ENCODE measurements around the gene TNP2.

TNP2 gene

GRCh38 chr16:11276143-11276895, 7.2 kb upstream of the TNP2 start, which contains the start of gene PRM2:
Gene PRM2, minus strand, starts transcription at chr16:11276480. Its CDS starts 110 bp downstream, at chr16:11276370.
- Histone ChIP-seq H3K27ac (no peak within 1 kb of the TSS), H3K4me3 (ENCODE audit: low read depth, low read length) (no peak within 1 kb of the TSS), H3K36me3 (replicated peaks) (no peaks in the 10 kb centered on the region), H3K27me3 (replicated peaks) (no peaks in the 10 kb centered on the region)
- no peak for DNase-seq
- in situ Hi-C loops (cut with HindIII; ENCODE audit: low pct_ligation_motif_present, low sequenced_read_pairs): no loop called here
- TF ChIP-seq CTCF (IDR thresholded peaks at IDR 0.05; ENCODE audit: low read depth, low read length, missing control alignments): no peak

- in situ Hi-C loops (cut with HindIII; ENCODE audit: low pct_ligation_motif_present, low sequenced_read_pairs): no loop called here
- DNase-seq: no peak
- Histone ChIP-seq H3K36me3 (replicated peaks) (no peaks in the 10 kb centered on the region), H3K27ac (no peak overlapping the region), H3K4me3 (ENCODE audit: low read depth, low read length) (no peak overlapping the region), H3K27me3 (replicated peaks) (no peaks in the 10 kb centered on the region)
- no peak for TF ChIP-seq CTCF (IDR thresholded peaks at IDR 0.05; ENCODE audit: low read depth, low read length, missing control alignments)
Measured at GRCh38 chr16:11274964-11275363, 5.8 kb upstream of the TNP2 start.

GRCh38 chr16:11273721-11274324, 4.7 kb upstream of the TNP2 start:
- DNase-seq: no peak
- TF ChIP-seq CTCF (IDR thresholded peaks at IDR 0.05; ENCODE audit: low read depth, low read length, missing control alignments): no peak
- Histone ChIP-seq H3K27me3 (replicated peaks) (no peaks in the 10 kb centered on the region), H3K4me3 (ENCODE audit: low read depth, low read length) (no peak overlapping the region), H3K27ac (no peak overlapping the region), H3K36me3 (replicated peaks) (no peaks in the 10 kb centered on the region)
- in situ Hi-C loops (cut with HindIII; ENCODE audit: low pct_ligation_motif_present, low sequenced_read_pairs): no loop called here

- no peak within 1 kb of the TSS for H3K27ac ChIP-seq
- no peaks in the 10 kb centered on the region for H3K27me3 ChIP-seq (replicated peaks)
- no peaks in the 10 kb centered on the region for H3K36me3 ChIP-seq (replicated peaks)
- no peak for TF ChIP-seq CTCF (IDR thresholded peaks at IDR 0.05; ENCODE audit: low read depth, low read length, missing control alignments)
- H3K4me3 ChIP-seq (ENCODE audit: low read depth, low read length): no peak within 1 kb of the TSS
- in situ Hi-C loops (cut with HindIII; ENCODE audit: low pct_ligation_motif_present, low sequenced_read_pairs): no loop called here
- no peak for DNase-seq
Measured at GRCh38 chr16:11272921-11273720, 4.0 kb upstream of the TNP2 start, which contains the start of gene PRM3. Gene PRM3, minus strand, starts transcription at chr16:11273629. Its CDS starts 34 bp downstream, at chr16:11273595.

- in situ Hi-C loops (cut with HindIII; ENCODE audit: low pct_ligation_motif_present, low sequenced_read_pairs): no loop called here
- no peak for DNase-seq
- H3K27me3 ChIP-seq (replicated peaks): no peaks in the 10 kb centered on the region
- H3K27ac ChIP-seq: no peak overlapping the region
- H3K36me3 ChIP-seq (replicated peaks): no peaks in the 10 kb centered on the region
- H3K4me3 ChIP-seq (ENCODE audit: low read depth, low read length): no peak overlapping the region
- no peak for TF ChIP-seq CTCF (IDR thresholded peaks at IDR 0.05; ENCODE audit: low read depth, low read length, missing control alignments)
Measured at GRCh38 chr16:11272484-11272883, 3.4 kb upstream of the TNP2 start.
